ENCODE data around the gene B4GALT2.

GRCh38 chr1:43978264-43978550 lies 803 bp upstream of the B4GALT2 start:
- no peak for TF ChIP-seq ZNF76 (CRISPR knock-in tag; IDR thresholded peaks at IDR 0.05; ENCODE audit: borderline replicate concordance)
- TF ChIP-seq GABPA (tag; conservative IDR thresholded peaks at IDR 0.05; ENCODE audit: low read depth), result no peak
- TF ChIP-seq STAG1 (CRISPR knock-in tag; IDR thresholded peaks at IDR 0.05; ENCODE audit: borderline replicate concordance), result no peak
- no peak for TF ChIP-seq ZNF23 (CRISPR knock-in tag; IDR thresholded peaks at IDR 0.05)

Measured in K562 (cell line).